Measurements from ENCODE around the gene UGGT1.

UGGT1 gene

DNA sequence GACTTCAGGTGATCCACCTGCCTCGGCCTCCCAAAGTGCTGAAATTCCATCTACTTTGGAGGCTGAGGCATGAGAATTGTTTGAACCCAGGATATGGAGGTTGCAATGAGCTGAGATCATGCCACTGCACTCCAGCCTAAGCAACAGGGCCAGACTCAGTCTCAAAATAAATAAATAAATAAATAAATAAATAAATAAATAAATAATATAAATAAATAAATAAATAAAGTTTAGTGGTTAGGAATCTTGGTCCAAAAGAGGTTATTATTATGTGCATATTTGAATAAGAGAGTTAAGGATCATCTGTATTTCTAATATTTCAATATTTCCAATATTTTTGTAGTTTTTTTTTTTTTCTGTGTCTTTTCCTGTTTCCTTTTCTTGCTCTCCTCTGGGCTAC lies 136.9 kb downstream of the UGGT1 start:
- DNase-seq, result no peak

DNA sequence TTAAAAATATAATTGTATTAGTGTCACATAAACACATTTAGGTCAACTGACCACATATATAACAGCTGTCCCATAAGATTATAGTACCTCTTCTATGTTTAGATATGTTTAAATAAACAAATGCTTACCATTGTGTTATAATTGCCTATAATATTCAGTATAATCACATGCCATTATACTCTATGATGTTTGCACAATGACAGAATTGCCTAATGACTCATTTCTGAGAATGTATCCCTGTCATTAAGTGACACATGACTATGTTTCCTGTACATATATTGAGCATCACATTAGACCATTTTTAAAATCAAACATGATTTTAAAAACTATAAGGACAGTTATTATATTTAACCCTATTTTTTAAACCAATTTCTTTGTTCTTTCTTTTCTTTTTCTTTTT lies 137.9 kb downstream of the UGGT1 start:
- DNase-seq, result no peak

DNA sequence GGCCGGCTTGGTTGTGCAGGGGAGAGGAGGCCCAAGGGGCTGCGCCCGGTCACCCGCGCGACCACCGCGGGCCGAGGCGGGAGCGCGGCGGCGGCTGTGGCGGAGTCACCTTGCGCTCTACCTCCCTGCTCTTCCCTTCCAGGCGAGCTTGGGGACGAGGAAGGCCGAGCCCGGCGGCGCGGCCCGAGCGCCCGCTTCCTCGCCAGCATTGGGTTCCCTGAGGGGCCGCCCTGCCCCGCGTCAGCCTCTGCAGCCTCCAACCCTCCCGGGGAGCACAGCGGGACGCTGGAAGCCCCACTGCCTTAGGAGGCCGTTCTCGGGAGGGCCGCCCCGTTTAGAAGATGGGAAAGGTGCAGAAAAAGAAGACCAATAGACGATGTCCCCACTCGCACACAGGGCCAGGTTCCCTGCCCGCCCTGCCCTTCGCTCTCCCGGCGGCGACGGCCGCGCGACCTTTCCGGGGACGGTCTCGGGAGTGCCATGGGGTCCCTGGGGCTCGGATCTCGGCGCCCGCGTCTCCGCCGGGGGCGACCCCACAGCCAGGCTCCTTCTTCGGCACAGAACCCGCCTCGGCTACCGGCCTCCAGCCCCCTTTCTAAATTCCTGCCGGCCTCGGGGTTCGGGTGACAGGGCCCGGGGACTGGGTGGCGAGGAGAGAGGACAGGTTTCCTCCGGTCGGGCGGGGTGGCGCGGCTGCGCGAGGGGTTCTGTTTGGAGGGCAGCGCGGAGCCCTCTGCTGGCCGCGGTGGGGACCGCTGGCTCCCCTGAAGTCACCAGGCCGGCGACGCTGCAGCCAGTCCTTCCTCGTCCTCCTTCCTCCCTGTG lies 142.2 kb downstream of the UGGT1 start:
- DNase-seq, result peak; percentile 93

DNA sequence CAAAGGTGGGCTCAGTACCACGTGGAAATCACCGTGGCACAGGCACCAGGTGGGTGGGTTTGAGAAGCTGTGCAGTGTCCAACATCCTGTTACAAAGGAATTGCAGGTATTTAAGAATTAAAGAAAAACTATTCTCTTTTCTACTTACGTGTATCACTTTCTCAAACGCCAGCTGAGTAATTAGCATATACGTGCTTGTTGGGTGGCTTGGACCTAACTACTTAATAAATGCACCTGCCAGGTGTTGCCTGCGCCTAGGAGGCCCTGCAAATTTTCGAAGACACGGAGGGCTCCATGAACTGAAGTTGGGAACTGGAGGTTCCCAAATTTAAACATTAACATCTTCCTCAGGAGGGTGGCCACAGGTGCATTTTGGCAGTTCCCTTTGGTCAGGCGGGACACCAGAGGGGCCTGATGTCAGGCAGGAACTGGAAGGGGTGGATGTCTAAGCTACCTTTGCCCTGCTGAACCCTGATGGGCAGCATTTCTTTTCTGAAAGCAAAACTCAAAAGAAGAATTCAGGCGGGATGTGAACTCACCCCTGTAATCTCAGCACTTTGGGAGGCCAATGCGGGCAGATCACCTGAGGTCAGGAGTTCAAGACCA lies 142.9 kb downstream of the UGGT1 start:
- DNase-seq, result no peak

DNA sequence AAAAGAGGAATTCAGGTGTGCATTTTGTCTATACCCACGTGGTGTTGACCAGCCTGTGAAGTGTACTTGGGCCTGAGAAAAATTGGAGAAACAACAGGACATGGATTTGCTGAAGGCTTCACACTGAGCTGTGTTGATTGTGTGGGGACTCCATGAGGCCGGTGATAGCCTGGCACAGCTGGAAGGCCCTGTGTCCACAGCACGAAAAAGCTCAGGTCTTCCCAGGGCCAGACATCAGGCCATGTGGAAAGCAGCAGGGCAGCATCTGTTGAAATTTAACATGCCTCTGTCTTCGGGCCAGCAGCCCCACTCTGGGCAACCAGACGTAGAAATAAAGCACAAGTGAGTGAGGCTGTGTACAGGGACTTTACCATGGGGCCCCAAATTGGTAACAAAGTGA lies 143.6 kb downstream of the UGGT1 start:
- DNase-seq, result no peak

DNA sequence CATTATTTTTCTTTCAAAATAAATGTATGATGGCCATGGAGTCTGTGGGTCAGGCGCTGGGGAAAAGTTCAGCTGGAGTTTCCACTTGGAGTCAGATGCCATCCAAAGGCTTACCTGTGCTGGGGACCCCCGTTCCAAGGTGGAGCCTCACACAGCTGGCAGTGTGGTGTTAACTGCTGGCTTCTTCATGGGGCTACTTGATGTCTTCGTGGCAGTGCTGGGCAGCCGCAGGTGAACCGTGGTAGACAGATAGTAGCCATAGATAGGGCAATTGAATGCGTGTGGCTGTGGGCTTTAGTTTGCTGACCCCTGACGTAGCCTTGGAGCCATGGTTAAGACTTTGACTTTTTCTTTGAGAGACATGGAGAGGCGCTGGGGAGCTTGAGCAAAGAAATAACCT lies 144.6 kb downstream of the UGGT1 start:
- DNase-seq, result peak; percentile 28

DNA sequence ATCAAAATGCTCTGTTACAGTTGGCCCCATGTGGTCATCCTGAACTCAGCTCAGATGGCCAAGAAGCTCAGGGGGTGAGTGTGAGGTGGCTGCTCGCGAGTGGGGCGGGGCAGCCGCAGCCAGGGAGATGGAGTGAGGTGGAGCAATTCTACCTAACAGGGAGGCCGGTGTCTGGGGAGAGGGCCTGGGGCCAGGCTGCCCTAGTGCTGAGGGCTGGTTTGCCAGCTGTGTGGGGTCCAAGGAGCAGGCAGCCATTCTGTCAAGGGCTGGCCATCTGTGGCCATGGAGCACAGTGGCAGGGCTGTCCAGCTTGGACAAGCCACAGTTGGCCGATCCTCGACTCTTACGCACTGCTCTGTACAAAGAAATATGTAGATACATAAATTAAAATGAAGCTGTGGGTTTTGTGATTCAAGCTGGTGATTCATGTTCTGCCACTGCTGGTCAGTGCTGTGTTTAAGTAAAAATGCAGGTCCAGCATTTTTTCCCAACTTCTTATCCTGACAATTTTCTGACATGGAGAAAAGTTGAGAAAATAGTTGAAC lies 145.6 kb downstream of the UGGT1 start:
- peak; percentile 46 for DNase-seq

DNA sequence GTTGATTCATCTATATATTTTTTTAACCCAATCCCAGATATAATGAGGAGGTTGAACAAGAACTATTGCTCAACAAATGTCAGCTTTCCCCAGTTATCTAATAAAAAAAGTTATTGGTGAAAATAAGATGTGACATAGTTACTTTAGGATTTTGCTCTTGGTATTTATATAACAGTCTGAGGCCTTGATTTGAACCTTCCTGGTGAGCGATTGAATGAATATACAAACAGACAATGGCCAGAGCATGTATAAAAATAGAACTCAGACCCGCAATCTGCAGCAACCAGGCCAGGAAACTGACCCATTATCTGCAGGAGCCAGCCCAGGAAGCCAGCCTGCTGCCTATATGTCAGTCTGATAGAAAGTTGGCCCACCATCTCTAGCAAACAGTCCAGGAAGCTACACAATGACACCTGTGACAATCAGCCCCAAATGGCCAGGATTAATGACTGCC lies 146.1 kb downstream of the UGGT1 start:
- DNase-seq, result peak; percentile 3

DNA sequence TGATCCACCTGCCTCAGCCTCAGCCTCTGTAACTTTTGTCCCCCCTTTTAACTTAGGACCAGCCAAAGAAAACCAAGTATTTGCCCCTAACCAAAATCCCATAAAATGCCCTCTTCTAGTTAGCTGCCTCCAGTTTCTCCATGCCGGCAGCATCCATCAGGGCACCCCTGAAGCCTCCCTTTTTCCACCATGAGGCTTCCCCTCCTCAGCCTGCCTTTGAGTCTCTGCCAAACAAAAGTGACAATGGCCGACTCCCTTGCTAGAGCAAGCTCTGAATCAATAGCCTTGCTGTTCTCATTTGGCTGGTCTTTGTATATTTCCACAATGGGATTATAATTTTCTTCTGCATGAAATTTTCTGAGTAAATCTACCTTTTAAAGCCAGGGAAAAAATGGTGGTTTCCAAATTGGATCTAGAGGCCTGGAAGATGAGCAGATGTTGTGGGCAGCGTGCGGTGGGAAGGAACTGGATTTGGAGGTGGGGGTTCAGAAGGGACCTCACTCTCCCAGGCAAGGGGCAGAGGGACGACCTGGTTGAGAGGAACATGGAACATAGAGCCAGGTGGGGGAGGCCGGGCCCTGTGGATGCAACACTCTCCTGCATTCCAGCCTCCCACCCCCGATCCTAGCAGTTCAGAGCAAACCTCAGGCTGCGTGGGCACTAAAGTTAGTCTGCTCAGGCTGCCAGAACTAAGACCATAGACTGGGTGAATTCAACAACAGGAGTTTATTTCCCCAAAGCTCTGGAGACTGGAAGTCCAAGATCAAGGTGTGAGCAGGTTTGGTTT lies 147.1 kb downstream of the UGGT1 start:
- DNase-seq, result peak; percentile 10

DNA sequence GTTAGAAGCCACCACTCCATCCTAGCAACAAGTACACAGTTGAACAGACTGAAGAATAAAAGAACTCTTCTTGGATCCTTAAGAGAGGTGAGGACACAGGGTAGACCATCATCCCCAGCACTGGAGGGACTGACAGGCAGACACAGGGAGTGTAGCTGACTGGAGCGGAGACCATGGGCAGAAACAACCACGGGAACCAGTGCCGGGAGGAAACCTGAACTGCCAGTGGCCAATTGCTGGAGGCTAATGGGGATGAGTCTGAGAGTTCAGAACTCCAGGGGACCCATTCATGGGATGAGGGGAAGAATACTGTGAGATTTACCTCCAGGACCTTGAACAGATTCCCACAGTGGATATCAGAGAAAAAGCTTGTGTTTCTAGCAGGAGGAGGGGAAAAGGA lies 150.9 kb downstream of the UGGT1 start:
- DNase-seq, result no peak

Measured in activated CD8-positive, alpha-beta memory T cell treated with anti-CD3 and anti-CD28 coated beads, Interleukin-2, amount 50 U/mL, for 48 hours (primary cell).